RCC 7860 (cell line): ENCODE measurements around the gene RHOH.
A peak's percentile ranks its signal among the peaks of the same experiment; 100 is the strongest.
"Not testable (repeated sequence)": the region's sequence is repeated elsewhere in the genome, so short reads cannot be mapped to it uniquely, and the experiment has no call there.

ENCODE experiments used
- DNase-seq: peaks from one replicate; pipeline ENCODE4 v3.0.0-alpha.2; 2015; ENCODE audit warnings: low spot score
- FAIRE-seq: peaks from 2 replicates; lab custom pipeline; 2012; peaks lifted over from hg19 to GRCh38; lab: Jason Lieb, UNC

The RHOH gene

DNA sequence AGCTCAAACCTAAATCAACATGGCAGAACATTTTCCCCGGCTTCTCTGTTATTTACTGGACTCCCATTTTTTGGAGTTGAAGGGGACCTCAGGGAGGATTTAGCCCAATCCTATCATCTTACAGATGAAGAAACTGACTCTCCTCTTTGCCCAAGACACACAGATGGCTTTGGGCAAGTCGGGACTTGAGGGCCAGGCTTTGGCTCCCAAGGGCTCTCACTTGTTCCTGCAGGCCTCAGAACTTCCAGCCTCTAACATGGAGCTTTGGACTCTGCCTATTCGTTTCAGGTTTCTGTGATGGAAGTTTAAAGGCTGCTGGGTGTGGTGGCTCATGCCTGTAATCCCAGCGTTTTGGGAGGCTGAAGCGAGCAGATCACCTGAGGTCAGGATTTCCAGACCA, 59.5 kb downstream of the RHOH start:
- FAIRE-seq, result no peak
- no peak for DNase-seq

DNA sequence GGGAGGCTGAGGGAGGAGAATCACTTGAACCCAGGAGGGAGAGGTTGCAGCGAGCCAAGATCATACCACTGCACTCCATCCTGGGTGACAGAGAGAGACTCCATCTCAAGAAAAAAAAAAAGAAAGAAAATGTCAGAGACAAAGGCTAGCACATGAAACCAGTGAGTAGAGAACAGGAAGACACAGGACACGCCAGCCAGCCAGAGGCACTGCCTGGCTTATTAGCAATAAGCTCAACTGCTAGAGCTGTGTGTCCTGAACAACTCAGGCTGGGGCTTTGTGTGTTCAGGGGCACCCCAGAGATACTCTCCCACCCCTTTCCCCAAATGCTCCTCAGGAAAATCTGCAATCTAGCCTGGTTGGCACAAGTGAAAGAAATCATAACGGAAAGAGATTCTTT, 60.0 kb downstream of the RHOH start:
- no peak for DNase-seq
- no peak for FAIRE-seq

DNA sequence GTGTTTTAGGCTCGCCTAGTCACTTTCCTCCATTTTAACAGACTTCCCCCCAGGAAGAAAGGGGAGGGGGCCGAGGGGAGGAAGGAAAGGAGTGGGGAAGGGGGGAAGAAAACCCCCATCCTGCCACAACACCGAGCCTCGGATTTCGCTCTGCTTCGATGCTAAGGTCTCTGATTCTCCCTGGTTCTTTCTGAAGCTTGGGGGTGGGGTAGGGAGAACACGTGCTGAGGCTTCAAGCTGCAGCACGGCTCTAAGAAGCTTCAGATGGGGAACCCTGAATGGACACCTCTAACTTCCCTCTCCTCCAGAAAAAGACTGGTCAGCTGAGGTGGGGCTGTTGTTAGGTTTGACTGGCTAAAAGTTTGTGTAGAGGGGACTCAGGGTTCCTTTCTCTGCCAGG, 61.8 kb downstream of the RHOH start:
- FAIRE-seq (no peak), DNase-seq (no peak)

DNA sequence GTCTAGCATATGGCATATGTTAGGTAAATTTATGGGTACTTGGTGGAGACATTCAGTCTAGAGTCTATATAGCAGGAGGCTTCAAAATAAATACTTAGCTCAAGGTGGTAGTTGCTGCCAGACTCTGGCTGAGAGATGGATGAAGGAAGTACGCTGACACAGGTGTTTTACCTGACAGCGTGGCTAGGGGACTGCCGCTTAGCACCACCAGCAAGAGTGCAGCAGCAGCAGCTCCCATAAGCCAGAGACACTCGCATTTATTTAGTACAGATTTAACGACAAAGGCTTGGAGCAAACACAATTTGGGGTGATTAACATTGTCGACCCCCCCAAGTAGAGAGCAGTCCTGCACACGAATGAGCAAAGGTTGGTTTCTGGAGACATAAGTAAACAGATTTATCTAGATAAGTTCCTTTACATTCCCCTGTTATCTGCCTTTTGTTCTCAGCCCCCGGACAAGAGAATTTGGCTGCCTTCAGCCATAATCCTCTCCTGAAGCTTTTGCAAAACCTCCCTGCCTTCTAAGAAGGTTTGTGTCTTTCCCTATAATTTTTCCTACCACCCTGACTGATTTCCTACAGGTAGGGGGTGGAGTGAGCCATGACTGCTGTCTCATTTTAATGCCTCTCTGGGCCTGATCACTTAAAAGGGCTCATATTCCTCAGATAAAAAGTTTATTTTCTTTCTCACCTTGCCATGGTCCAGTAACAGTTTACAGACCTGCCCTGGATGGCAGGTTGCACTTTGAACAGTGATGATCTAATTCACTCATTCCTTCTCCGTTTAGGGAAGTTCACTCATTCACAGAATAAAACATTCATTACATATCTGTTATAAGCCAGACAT, 64.6 kb downstream of the RHOH start:
- DNase-seq (no peak), FAIRE-seq (no peak)

DNA sequence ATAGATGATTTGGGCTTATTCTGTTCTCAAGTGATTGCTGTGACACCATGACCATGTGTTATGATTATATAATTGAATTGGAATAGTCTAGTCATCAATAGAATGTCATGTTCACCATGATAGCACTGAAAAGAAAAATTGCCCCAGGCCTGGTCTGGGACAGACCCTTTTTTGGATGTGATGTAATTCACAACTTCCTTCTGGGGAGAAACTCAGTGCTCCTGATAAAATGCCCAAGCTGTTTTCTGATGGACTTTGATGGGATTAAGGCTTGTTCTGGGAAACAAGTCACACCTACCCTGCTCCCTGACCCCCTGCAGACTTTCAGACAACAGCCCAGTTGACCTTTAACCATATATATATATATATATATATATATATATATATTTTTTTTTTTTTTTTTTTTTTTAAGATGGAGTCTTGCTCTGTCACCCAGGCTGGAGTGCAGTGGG, 65.3 kb downstream of the RHOH start:
- DNase-seq, result no peak
- no peak for FAIRE-seq

DNA sequence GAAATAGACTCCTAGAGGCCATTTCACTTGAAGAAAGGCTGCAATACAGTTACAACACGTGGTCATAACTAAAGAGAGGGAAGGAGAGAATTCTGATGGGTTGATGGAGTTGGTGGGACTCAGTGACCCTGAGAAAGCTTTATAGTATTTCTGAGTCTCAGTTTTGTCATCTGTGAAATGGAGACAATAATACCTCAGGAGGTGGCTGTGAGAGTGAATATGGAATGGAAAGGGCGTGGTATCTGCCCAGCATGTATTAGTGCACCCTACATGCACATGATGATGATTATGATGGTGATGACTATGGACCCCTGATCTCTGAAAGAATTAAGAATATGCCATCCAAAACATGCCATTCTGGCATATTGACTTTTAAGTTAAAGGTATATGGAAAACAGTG, 66.0 kb downstream of the RHOH start:
- DNase-seq (no peak), FAIRE-seq (no peak)

DNA sequence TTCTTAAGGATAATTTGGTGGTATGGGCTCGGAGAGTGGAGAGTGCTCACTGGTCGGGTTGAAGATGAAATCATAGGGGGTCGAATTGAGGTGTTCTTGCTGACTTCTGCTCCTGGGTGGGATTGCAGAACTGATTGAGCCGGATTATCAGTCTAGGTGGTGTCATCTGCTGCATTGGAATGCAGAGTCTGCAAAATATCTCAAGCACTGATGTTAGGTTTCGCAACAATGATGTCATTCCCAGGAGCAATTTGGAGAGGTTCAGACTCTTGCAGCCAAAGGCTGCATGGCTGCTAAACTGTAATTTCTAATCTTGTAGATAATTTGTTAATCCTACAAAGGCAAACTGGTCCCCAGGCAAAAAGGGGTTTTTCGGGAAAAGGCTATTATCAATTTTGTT, 67.7 kb downstream of the RHOH start:
- FAIRE-seq, result no peak
- no peak for DNase-seq

DNA sequence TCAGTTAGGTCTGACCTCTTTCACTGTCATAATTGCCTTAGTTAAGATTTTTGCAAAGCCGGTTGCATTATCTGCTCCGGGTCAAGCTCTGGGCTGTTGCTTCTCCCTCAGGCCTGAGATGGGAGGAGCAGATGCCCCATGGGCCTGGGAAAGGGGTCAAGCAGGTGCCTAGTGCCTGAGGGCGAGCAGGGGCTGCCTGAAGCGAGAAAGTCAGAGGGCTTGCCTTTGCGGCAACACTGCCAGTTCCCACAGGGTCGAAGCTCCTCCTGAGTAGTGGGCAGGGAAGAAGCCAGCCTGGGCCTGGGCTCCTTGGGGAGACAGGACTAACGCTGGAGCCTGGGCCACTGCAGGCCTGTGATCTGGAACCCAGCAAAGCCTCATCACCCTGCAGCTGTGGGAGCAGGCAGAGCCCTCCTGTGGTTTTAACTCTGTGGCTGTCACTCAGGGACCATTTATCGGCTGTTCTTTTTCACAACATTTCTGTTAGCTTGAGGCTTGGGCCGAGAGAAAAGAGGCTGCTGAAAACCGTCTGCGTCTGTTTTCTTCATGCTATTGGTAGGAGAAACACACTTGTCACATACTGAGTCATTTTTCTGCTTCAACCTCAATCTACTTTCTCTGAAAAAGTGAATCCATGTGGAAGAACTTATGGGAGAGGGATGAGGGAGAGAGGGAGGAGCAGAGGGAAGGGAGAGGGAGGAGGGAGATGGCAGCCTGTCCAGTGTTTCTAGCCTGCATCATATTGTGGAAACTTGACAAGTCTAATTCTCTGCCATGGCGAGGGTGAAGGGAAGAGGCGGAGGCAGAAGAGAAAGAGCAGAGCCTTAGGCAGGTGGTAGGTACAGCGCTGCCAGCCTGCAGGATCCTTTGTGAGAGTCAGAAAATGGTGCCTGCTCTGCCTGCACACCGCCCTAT, 68.4 kb downstream of the RHOH start:
- FAIRE-seq, result no peak
- no peak for DNase-seq

DNA sequence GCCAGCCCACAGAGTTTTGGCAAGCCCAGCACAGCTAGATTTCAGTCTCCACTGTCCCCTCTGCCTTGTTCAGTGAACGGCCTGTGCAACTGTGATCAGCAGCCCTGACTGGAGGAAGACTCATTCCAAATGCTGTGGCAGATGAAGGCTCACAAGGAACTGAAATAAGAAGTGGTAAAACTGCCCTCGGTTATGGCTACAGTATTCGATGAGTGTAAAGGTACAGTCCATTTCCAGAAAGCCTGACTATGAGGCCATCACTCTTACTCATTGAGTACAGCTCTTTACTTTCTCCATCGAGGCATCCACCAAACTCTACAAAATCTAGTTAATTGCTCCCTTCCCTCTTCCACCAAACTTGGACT, 69.1 kb downstream of the RHOH start:
- no peak for DNase-seq
- no peak for FAIRE-seq

DNA sequence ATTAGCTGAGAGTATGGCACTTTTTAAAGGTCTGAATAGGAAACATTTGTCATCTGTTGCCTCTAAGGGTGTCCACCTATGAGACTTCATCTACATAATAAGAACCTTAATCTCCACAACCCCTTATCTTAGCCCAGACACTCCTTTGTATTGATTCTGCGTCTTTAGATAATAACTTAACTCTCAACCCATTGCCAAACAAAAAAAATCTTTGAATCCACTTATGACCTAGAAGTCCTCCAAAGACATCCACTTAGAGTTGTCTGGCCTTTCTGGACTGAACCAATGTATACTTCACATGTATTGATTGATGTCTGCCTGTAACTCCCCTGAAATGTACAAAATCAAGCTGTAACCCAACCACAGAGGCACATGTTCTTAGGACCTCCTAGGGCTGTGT, 72.3 kb downstream of the RHOH start:
- FAIRE-seq (no peak), DNase-seq (no peak)

DNA sequence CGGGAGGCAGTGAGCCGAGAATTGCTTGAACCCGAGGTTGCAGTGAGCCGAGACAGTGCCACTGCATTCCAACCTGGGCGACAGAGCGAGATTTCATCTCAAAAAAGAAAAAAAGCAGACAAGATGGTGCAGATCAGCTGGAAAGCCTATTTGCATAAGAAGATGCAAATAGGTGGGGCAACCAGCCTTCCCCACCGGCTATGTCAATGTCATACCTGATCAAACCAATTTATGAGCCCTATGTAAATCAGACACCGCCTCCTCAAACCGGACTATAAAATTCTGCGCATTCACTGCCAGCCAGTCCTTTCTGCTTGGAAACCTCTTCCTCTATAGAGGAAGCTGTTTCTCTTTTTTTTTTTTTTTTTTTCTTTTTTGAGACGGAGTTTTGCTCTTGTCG, 73.8 kb downstream of the RHOH start:
- DNase-seq, result no peak
- FAIRE-seq, result no peak

DNA sequence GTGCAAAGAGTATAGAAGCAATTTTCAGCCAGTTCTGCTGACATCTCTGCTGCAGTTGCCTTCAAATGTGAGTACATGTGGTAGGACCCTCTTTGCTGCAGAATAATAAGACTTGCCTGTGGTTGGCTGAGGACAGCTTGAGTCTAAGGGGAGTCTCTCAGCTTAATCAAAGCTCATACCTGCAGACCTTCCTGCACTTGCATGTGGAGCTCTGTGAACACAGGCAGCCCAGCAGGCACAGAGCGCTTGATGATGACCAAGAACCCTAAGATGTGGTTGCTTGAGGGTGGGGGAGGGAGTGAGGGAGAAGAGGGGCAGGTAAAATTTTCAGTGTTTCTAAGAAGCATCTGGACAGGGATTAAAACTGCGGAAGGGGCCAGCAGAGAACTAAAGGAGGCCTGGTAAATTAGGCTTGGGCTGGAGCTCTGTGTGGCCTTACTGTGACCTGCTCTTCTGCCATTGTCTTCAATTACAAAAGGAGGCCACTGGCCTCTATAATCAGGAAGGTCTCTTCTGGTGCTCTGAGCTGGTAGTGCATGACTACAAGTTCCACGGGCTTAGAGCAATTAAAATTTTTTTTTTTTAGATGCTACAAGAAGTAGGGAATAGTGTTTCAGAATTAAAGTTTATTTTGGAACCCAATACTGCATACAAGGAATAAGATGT, 78.4 kb downstream of the RHOH start:
- no peak for FAIRE-seq
- no peak for DNase-seq

DNA sequence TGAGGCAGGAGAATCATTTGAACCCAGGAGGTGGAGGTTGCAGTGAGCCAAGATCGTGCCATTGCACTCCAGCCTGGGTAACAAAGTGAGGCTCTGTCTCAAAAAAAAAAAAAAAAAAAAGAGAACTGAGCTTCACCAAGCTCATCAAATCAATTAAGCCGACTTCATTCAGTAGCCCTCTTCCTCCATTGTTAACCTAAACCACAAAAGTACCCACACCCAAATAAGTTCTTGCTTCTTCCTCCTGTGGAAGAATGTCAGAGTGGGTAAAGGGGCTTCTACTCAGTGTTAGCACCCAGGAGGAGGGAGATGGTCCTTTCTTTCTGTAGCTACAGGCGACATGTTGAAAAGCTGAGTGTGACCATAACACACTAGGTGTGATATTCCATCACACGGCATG, 79.7 kb downstream of the RHOH start:
- DNase-seq (no peak), FAIRE-seq (no peak)

DNA sequence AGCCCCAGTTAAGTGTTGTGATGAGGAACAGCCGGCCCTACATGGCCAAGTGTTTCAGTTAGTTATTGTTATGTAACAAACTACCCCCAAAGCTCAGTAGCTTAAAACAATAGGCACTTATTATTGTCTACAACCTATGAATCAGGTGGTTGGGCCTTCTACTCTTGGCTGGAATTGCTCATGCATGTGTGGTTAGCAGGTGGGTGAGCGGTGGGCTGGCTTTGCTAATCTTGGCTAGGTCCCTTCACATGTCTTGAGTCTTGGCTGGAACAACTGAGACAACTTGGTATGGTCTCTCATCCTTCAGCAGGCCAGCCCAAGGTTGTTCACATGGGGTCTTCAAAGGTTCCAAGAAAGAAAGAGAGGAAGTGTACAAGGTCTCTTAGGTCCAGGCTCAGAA, 83.8 kb downstream of the RHOH start:
- DNase-seq, result no peak
- no peak for FAIRE-seq

DNA sequence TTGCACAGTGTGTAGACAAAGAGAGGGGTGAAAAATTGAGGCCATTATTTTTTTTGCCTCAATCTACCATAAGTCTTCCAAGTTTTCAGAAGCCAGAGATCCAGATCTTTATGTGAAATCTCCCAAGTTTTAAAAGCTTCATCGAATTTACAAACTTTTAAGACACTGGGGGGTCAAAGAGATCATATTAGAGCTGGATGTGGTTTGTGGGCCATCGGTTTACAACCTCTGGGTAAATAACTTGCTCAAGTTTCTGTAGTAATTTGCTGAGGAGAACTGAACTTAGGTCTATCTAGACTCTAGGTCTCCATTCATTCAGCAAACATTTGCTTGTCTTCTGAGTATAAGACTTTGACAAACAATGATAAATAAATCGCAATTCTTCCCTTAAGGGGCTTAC, 84.3 kb downstream of the RHOH start:
- FAIRE-seq (no peak), DNase-seq (no peak)

DNA sequence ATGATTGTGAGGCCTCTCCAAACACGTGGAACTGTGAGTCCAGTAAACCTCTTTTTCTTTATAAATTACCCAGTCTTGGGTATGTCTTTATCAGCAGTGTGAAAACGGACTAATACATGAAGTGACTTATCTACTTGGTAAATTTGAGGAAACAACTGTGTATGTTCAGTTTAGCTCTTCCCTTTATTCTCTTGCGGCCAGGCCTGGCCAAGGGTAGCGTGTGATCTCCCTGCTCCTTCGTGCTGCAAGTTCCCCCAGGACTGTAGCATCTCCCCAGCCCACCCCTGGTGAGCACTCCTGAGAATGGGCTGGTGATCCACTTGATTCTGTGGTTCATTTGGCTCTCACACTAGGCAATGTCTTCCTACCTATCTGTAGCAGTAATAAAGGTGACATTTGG, 85.1 kb downstream of the RHOH start:
- FAIRE-seq (no peak), DNase-seq (no peak)

DNA sequence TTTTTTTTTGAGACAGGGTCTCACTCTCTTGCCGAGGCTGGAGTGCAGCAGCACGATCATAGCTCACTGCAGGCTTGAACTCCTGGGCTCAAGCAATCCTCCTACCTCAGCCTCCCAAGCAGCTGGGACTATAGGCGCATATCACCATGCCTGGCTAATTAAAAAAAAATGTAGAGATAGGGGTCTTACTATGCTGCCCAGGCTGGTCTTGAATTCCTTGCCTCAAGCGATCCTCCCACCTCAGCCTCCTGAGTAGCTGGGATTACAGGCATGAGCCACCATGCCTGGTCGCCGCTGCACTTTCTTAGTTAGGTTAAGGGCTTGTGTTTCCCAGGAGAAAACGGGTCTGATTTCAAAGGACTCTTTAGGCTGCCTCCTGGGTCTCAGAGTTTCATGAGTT, 86.0 kb downstream of the RHOH start:
- not testable (repeated sequence) for FAIRE-seq, DNase-seq

DNA sequence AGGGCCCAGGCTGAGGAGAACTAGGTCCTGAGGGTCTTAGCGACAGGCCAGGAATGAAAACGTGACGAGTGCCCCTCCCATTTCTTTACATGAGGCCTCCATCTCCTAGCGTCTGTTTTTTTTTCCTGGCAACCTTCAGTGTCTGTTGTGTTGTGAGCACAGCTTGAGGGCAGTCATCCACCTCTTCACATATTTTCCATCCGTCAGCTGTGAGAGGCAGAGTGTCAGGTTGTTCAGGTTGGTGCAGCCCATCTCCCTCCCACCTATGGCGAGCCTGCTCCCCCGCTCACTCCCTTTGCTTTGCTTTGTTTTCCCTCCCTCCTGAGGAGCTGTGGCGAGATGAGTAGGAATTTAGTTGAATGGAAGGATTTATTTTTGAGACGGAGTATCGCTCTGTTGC, 86.6 kb downstream of the RHOH start:
- FAIRE-seq, result no peak
- DNase-seq, result no peak

DNA sequence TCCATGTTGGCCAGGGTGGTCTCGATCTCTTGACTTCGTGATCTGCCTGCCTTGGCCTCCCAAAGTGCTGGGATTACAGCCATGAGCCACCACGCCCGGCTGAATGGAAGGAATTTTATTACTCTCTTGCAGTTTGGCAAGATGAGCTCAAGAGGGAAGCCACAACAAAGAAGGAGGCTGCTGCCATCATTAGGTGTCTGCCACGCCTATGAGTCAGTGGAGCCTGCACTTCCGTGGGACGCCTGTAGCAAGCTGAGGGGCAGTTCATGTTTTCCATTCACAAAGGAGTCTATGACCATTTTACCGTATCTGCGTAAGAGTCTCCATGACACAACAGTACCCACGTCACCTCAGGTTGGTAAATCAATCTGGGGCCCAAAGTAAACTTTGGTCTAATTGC, 87.1 kb downstream of the RHOH start:
- peak; percentile 81 for FAIRE-seq
- DNase-seq, result peak; percentile 98

DNA sequence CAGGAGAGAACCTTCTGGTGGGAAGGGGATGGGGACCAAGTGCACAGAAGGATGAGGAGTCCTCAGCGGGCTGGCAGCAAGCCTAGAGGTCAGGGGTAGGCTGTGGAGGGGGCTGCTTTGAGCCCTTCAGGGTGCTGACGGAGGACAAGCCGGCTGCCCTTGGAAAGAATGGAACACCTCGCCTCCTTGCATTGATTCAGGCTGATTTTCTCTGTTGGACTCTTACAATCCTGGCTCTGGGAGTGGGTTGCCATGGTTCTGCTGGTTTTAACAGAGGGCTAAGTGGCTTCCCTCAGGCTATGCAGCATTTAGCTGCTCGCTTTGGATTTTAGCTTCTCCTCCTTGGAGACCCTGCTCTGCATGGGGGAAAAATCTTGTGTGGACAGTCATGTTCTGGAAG, 88.9 kb downstream of the RHOH start:
- FAIRE-seq (no peak), DNase-seq (no peak)

DNA sequence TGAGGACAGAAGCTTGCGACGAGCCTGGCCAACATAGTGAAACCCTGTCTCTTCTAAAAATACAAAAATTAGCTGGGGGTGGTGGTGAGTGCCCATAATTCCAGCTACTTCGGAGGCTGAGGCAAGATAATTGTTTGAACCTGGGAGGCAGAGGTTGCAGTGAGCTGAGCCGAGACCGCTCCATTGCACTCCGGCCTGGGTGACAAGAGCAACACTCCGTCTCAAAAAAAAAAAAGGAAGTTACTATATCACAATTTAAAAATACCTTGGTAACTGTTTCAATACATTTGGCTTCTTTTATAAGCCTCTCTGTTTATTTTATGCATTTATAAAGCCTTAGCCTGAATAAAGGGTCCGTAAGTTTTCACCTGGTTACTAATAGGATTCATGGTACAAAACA, 91.7 kb downstream of the RHOH start:
- FAIRE-seq (no peak), DNase-seq (no peak)
